HepG2 (cell line): ENCODE results near the gene TAGLN2. TPM values are rescaled to one million over a fixed set of nuclear protein-coding genes. Genes with fewer than 3 reads are reported as not detected.

ENCODE experiments used
- ATAC-seq: fragments of 200-7000 bp; cut with Tn5 transposase; 3 replicates; pipeline ENCODE4 v1.9.1; 2020; ENCODE audit warnings: mild to moderate bottlenecking, moderate library complexity
- BruUV-seq: library from RNA; stranded (reverse); fragments of 400-500 nt; replicated peaks from 2 replicates; lab custom pipeline; 2021; lab: Mats Ljungman, UMichigan
- CTCF ChIA-PET: fragments of 300-600 bp; formaldehyde crosslinking; extraction: SDS; loops from one replicate; lab custom pipeline; 2021; ENCODE audit warnings: low total read pairs, inconsistent platforms, low intra/inter-chr PET ratio; lab: Yijun Ruan, JAX
- POLR2A ChIA-PET: fragments of 350-600 bp; sonication (Branson Sonifier 250); formaldehyde crosslinking; loops from one replicate; lab custom pipeline; 2020; ENCODE audit warnings: antibody characterized with exemption, inconsistent platforms; lab: Yijun Ruan, JAX
- DNase-seq: peaks from one replicate; pipeline ENCODE4 v3.0.0-alpha.2; 2015; ENCODE audit warnings: low spot score
- FAIRE-seq: peaks from 3 replicates; lab custom pipeline; 2011; peaks lifted over from hg19 to GRCh38; lab: Jason Lieb, UNC
- H2AFZ ChIP-seq: one replicate; pipeline ENCODE4 v1.6.1; 2011; ENCODE audit warnings: low read length, inconsistent platforms
- H3K27ac ChIP-seq: fragments of 300-600 bp; 3 replicates; pipeline ENCODE4 v1.8.0; 2011; ENCODE audit warnings: mixed run types, mild to moderate bottlenecking, mixed read lengths, low read length, inconsistent platforms; ENCODE audit not compliant: insufficient read depth; ENCODE audit errors: extremely low read length
- H3K27me3 ChIP-seq, 2 experiments: fragments of 200-600 bp in 1 of 2; 2 replicates in 1 of 2; 3 replicates in 1 of 2; pipeline versions ENCODE4 v1.6.0 to v1.8.0; 2011; ENCODE audit warnings: low read length in 2 of 2, mild to moderate bottlenecking in 2 of 2, moderate library complexity in 2 of 2, inconsistent platforms in 1 of 2; ENCODE audit not compliant: insufficient read depth in 2 of 2, control insufficient read depth in 1 of 2
- H3K36me3 ChIP-seq, 2 experiments: fragments of 200-600 bp in 1 of 2; replicated peaks in 1 of 2; 2 replicates in 1 of 2; 3 replicates in 1 of 2; pipeline versions ENCODE4 v1.5.1 to v1.8.0; 2011; ENCODE audit warnings: low read length in 2 of 2, inconsistent platforms in 1 of 2; ENCODE audit not compliant: insufficient read depth in 2 of 2, control insufficient read depth in 1 of 2
- H3K4me1 ChIP-seq: 2 replicates; pipeline ENCODE4 v1.5.1; 2012; ENCODE audit warnings: low read length, inconsistent platforms; ENCODE audit not compliant: insufficient read depth
- H3K4me2 ChIP-seq: 2 replicates; pipeline ENCODE4 v1.6.0; 2011; ENCODE audit warnings: low read depth, low read length, inconsistent platforms
- H3K4me3 ChIP-seq, 3 experiments: fragments of 200-600 bp in 1 of 3; sonication (generic), shearing (Covaris generic) in 1 of 3; replicated peaks in 1 of 3; 2 replicates each; pipeline ENCODE4 v1.5.1; 2011 to 2016; ENCODE audit warnings: low read length in 3 of 3, inconsistent platforms in 2 of 3, low read depth in 2 of 3, mild to moderate bottlenecking in 2 of 3, control low read depth in 1 of 3, mixed read lengths in 1 of 3; ENCODE audit not compliant: insufficient read depth in 1 of 3
- H3K79me2 ChIP-seq: one replicate; pipeline ENCODE4 v1.6.1; 2011; ENCODE audit warnings: low read length, inconsistent platforms; ENCODE audit not compliant: insufficient read depth
- H3K9ac ChIP-seq: 2 replicates; pipeline ENCODE4 v1.6.0; 2011; ENCODE audit warnings: mild to moderate bottlenecking, low read depth, low read length, inconsistent platforms; ENCODE audit not compliant: insufficient read depth
- H3K9me3 ChIP-seq: 2 replicates; pipeline ENCODE4 v1.5.1; 2012; ENCODE audit warnings: mild to moderate bottlenecking, low read length
- H4K20me1 ChIP-seq: 2 replicates; pipeline ENCODE4 v1.6.0; 2011; ENCODE audit warnings: inconsistent platforms, mild to moderate bottlenecking, low read length, moderate library complexity; ENCODE audit not compliant: insufficient read depth
- CEBPB ChIP-seq: IDR thresholded peaks from 2 replicates; pipeline ENCODE4 v1.6.1; 2011; ENCODE audit warnings: low read depth, low read length, improper control_type of control experiment, borderline replicate concordance
- CHD4 ChIP-seq: fragments of 200-600 bp; sonication (generic); IDR thresholded peaks from 2 replicates; pipeline ENCODE4 v1.7.0; 2017; ENCODE audit warnings: mild to moderate bottlenecking, low read length, borderline replicate concordance
- HOXA5 ChIP-seq: sonication (generic); formaldehyde crosslinking; IDR thresholded peaks from 2 replicates; pipeline ENCODE4 v1.4.0; 2020; ENCODE audit warnings: missing genetic modification reagents
- MYPOP ChIP-seq: sonication (generic); formaldehyde crosslinking; IDR thresholded peaks from 2 replicates; pipeline ENCODE4 v1.8.1; 2023; ENCODE audit warnings: mild to moderate bottlenecking, moderate library complexity, missing genetic modification reagents
- RARG ChIP-seq: sonication (generic); formaldehyde crosslinking; IDR thresholded peaks from 2 replicates; pipeline ENCODE4 v1.4.0; 2020; ENCODE audit warnings: low read depth, mild to moderate bottlenecking, missing genetic modification reagents
- SOX5 ChIP-seq: IDR thresholded peaks from 2 replicates; pipeline ENCODE4 v1.6.1; 2016; ENCODE audit warnings: borderline replicate concordance
- TCF12 ChIP-seq, 2 experiments: fragments of 450-650 bp in 1 of 2; sonication (generic) in 1 of 2; formaldehyde crosslinking in 1 of 2; IDR thresholded peaks; 2 replicates each; pipeline versions ENCODE4 v1.6.1 to v1.8.0; 2017 to 2022; ENCODE audit warnings: antibody characterized with exemption in 1 of 2, mild to moderate bottlenecking in 1 of 2, missing genetic modification reagents in 1 of 2, moderate library complexity in 1 of 2
- TOPORS ChIP-seq: sonication (generic); formaldehyde crosslinking; IDR thresholded peaks from 2 replicates; pipeline ENCODE4 v1.8.0; 2023; ENCODE audit warnings: mild to moderate bottlenecking, missing genetic modification reagents
- WIZ ChIP-seq: sonication (generic); formaldehyde crosslinking; IDR thresholded peaks from 2 replicates; pipeline ENCODE4 v1.5.1; 2020; ENCODE audit warnings: mild to moderate bottlenecking, missing genetic modification reagents
- ZFP82 ChIP-seq: sonication (generic); formaldehyde crosslinking; IDR thresholded peaks from 2 replicates; pipeline ENCODE4 v1.5.1; 2020; ENCODE audit warnings: mild to moderate bottlenecking, missing genetic modification reagents, borderline replicate concordance
- ZNF3 ChIP-seq: IDR thresholded peaks from 2 replicates; pipeline ENCODE4 v1.7.0; 2017; ENCODE audit warnings: inconsistent platforms
- ZNF430 ChIP-seq: sonication (generic); formaldehyde crosslinking; IDR thresholded peaks from 2 replicates; pipeline ENCODE4 v1.9.0; 2021; ENCODE audit warnings: mild to moderate bottlenecking, missing genetic modification reagents
- ZNF724P ChIP-seq: sonication (generic); formaldehyde crosslinking; IDR thresholded peaks from 2 replicates; pipeline ENCODE4 v1.8.0; 2022; ENCODE audit warnings: missing genetic modification reagents, borderline replicate concordance
- ZNF740 ChIP-seq: sonication (generic); formaldehyde crosslinking; IDR thresholded peaks from 2 replicates; pipeline ENCODE4 v1.4.0; 2020; ENCODE audit warnings: missing genetic modification reagents
- WGBS: methylation state at CpG from one replicate; pipeline ENCODE4 v1.1.6; 2017; ENCODE audit warnings: low lambda C conversion rate; 5-methylcytosine and 5-hydroxymethylcytosine counted together
- in situ Hi-C: cut with HindIII; loops from 2 replicates; pipeline ENCODE4 v1.10.0; 2017; ENCODE audit warnings: low pct_unique_long_range_greater_than_20kb; ENCODE audit not compliant: extremely low pct_ligation_motif_present
- intact Hi-C: fragments of 100-400 bp; cut with micrococcal nuclease; formaldehyde crosslinking; loops from one replicate; pipeline ENCODE4 v1.10.0; 2022; ENCODE audit not compliant: unreplicated experiment
- polyA plus RNA-seq, 8 experiments: library from polyadenylated mRNA; depleted of rRNA in 3 of 8; stranded (reverse) in 7 of 8; unstranded in 1 of 8; fragments of >200 nt; fragmentation: Illumina TruSeq in 4 of 8; extraction: Trizol in 4 of 8; gene quantifications; 2 replicates each; pipeline versions ENCODE4 v1.2.1 to v1.2.3, GENCODE V29; 2011 to 2016; ENCODE audit warnings: low read depth in 4 of 8, missing spikeins in 1 of 8, mixed read lengths in 1 of 8; ENCODE audit not compliant: insufficient read depth in 1 of 8
- total RNA-seq, 5 experiments: library from RNA; depleted of rRNA; stranded (reverse); fragments of >200 nt; fragmentation: Illumina TruSeq; extraction: Trizol; gene quantifications; 2 replicates each; pipeline ENCODE4 v1.2.3, GENCODE V29; 2016; ENCODE audit warnings: low read depth in 1 of 5

Gene TAGLN2
- total and polyA plus RNA-seq, 2 of the 13 experiments (the other 11 are each of a cell fraction or from before 2014, with no cell fraction given): 6.7 to 17.2 TPM

- H3K27ac ChIP-seq: no peak overlapping the region
- no peak for DNase-seq
- in situ Hi-C loops (loop anchor here (5.0 kb wide), 1 partner anchor 93 kb away; no protein-coding TSS in a partner anchor), intact Hi-C loops (no loop called here)
- BruUV-seq: no TSS peak
- POLR2A ChIA-PET: no interaction called here
- no peaks in the 10 kb centered on the region for H3K4me1 ChIP-seq
- TF ChIP-seq ZNF724P (CRISPR knock-in tag) (no peak), SOX5 (CRISPR knock-in tag) (no peak), CEBPB (no peak), TOPORS (no peak), ZNF430 (no peak), MYPOP (CRISPR knock-in tag) (no peak), RARG (CRISPR knock-in tag) (no peak), ZFP82 (no peak), CHD4 (no peak), ZNF3 (CRISPR knock-in tag) (no peak), WIZ (CRISPR knock-in tag) (no peak), ZNF740 (CRISPR knock-in tag) (no peak), TCF12 (IDR thresholded peaks at IDR 0.05) (no peak), TCF12 (CRISPR knock-in tag; IDR thresholded peaks at IDR 0.05) (no peak), HOXA5 (CRISPR knock-in tag) (no peak)
- no peak overlapping the region for H3K4me3 ChIP-seq
- H4K20me1 ChIP-seq: no peaks in the 10 kb centered on the region
- 7% methylated on average over 2 of the region's 2 CpGs for WGBS
- H3K36me3 ChIP-seq: no peaks in the 10 kb centered on the region
- no peak overlapping the region for H3K9ac ChIP-seq
- H3K9me3 ChIP-seq: no peaks in the 10 kb centered on the region
- H2AFZ ChIP-seq: no peak overlapping the region
- no peak for ATAC-seq
- no peak overlapping the region for H3K4me2 ChIP-seq
- CTCF ChIA-PET: no interaction called here
- H3K79me2 ChIP-seq: no peaks in the 10 kb centered on the region
- FAIRE-seq: no peak
- peaks cover 1 to 3% of the 10 kb centered on the region in 2 experiments; a peak in 2 of 5 replicates for H3K27me3 ChIP-seq
Observed at GRCh38 chr1:159889821-159890252, 35.5 kb downstream of the TAGLN2 start.
